Measurements from ENCODE around the gene NR1H4.
"Not testable (repeated sequence)": the region's sequence is repeated elsewhere in the genome, so short reads cannot be mapped to it uniquely, and the experiment has no call there.

The NR1H4 gene

DNA sequence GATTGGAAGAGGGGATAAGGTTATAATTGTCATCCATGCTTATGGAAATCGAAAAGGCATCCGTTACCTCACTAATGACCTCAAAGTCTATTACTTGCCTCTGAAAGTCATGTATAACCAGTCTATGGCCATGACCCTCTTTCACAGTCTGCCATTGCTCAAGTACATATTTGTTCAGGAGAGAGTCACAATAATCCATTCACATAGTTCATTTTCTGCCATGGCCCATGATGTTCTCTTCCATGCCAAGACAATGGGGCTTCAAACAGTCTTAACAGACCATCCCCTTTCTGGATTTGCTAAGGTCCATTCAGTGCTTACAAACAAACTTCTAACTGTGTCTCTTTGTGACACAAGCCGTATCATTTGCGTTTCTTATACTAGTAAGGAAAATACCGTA lies 105.3 kb downstream of the NR1H4 start:
- no peak overlapping the region for H3K4me3 Mint-ChIP-seq
- H3K27me3 Mint-ChIP-seq, result peaks cover 29% of the 10 kb centered on the region
- peaks cover 10% of the 10 kb centered on the region for H3K4me1 Mint-ChIP-seq
- no peaks in the 10 kb centered on the region for H3K9me3 Mint-ChIP-seq
- no peak overlapping the region for H3K27ac Mint-ChIP-seq
- H3K36me3 Mint-ChIP-seq, result no peaks in the 10 kb centered on the region
- CTCF ChIA-PET, result no interaction called here
- no peak for DNase-seq

DNA sequence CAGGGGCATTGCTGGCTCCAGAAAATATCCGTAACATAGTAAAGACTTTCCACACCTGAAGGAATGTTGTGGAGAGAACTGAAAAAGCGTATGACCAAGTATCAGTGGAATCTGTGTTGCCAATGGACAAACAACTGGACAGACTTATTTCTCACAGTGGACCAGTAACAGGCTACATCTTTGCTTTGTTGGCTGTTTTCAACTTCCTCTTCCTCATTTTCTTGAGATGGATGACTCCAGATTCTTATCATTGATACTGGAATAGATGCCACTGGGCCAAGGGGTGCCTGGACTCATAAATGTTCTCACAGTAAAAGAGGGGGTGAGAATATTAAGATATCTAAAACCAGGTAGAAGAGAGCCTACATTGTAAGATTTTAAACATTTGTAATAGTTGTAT lies 106.2 kb downstream of the NR1H4 start:
- Mint-ChIP-seq H3K36me3 (no peaks in the 10 kb centered on the region), H3K27ac (no peak overlapping the region), H3K9me3 (no peaks in the 10 kb centered on the region), H3K4me3 (no peak overlapping the region), H3K4me1 (peaks cover 2% of the 10 kb centered on the region), H3K27me3 (peaks cover 20% of the 10 kb centered on the region)
- CTCF ChIA-PET, result no interaction called here
- DNase-seq, result no peak

DNA sequence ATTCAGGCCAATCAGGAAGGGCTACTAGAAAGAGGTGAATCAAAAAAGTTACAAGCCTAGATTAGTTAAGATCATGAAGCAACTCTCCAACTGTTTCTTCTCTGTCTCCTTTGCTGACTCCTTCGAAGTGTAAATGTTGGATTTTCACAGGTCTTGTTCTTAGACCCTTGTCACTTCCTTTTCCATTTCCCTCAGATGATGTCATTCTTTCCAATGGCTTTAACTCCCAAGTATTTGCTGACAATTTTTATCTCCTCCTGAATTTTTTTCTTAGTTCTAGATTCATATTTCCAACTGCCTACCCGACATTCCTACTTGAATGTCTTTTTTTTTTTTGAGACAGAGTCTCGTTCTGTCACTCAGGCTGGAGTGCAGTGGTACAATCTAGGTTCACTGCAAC lies 110.6 kb downstream of the NR1H4 start:
- H3K27me3 Mint-ChIP-seq, result peaks cover 11% of the 10 kb centered on the region
- DNase-seq, result no peak
- H3K4me3 Mint-ChIP-seq, result no peak overlapping the region
- H3K27ac Mint-ChIP-seq, result no peak overlapping the region
- CTCF ChIA-PET, result no interaction called here
- H3K36me3 Mint-ChIP-seq, result no peaks in the 10 kb centered on the region
- peaks cover 9% of the 10 kb centered on the region for H3K9me3 Mint-ChIP-seq
- H3K4me1 Mint-ChIP-seq, result no peaks in the 10 kb centered on the region

DNA sequence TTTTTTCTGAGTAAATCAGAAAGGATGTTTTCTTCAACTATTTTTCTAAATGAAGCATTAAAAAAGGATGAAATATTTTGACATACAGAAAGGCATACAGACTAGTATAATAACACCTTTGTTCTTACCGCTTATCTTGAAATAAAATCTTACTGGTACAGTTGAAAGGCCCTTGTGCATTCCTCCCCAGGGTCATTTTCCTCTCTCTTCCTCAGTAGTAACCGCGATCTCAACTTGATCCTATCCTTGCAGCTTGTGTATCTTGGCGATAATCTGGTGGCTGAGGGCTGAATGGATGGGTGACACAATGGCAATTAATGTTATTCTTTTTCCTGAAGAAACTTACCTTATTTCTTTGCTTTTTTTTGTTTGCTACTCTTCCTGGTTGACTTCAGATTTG lies 118.3 kb downstream of the NR1H4 start:
- CTCF ChIA-PET, result no interaction called here
- Mint-ChIP-seq H3K4me1 (no peaks in the 10 kb centered on the region), H3K36me3 (no peaks in the 10 kb centered on the region), H3K27me3 (no peaks in the 10 kb centered on the region), H3K4me3 (no peak overlapping the region), H3K9me3 (peaks cover 3% of the 10 kb centered on the region), H3K27ac (no peak overlapping the region)
- no peak for DNase-seq

DNA sequence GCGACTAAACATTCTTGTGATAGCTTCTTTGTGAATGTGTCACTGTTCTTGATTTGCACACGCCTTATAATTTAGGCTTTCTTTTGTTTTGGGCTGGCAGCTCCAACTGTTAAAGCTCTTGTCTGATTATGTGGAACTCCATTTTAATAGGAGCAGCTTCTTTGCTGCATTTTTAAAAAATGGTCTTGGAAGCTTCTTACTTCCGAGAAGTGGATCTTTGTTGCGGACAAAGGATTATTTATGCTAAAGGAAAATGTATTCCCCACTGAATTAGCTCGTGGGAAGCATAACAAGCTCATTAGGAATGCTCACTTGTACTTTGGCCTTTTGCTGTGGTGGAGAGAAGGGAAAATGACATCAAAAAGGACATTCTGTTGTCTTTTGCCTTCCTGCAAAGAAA lies 119.8 kb downstream of the NR1H4 start:
- CTCF ChIA-PET, result no interaction called here
- Mint-ChIP-seq H3K27me3 (no peaks in the 10 kb centered on the region), H3K4me3 (no peak overlapping the region), H3K27ac (no peak overlapping the region), H3K4me1 (no peaks in the 10 kb centered on the region), H3K36me3 (no peaks in the 10 kb centered on the region), H3K9me3 (no peaks in the 10 kb centered on the region)
- DNase-seq, result no peak

DNA sequence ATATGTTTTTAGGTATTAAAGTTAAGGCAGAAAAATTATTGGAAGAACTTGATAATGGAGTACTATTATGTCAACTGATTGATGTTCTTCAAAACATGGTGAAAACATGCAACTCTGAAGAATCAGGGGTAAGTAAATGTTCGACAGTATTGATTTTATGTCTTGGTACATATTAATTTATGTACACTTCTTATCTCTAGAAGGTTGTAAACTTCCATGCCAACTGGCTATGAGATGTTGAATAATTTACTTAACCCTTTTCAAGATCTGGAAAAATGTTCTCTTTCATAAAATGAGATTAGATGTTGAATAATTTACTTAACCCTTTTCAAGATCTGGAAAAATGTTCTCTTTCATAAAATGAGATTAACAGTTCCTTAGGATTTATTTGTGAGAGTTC lies 128.0 kb downstream of the NR1H4 start:
- CTCF ChIA-PET, result no interaction called here
- DNase-seq, result no peak
- H3K27ac Mint-ChIP-seq, result no peak overlapping the region
- no peak overlapping the region for H3K4me3 Mint-ChIP-seq
- no peaks in the 10 kb centered on the region for H3K9me3 Mint-ChIP-seq
- H3K27me3 Mint-ChIP-seq, result peaks cover 4% of the 10 kb centered on the region
- no peaks in the 10 kb centered on the region for H3K4me1 Mint-ChIP-seq
- H3K36me3 Mint-ChIP-seq, result no peaks in the 10 kb centered on the region

DNA sequence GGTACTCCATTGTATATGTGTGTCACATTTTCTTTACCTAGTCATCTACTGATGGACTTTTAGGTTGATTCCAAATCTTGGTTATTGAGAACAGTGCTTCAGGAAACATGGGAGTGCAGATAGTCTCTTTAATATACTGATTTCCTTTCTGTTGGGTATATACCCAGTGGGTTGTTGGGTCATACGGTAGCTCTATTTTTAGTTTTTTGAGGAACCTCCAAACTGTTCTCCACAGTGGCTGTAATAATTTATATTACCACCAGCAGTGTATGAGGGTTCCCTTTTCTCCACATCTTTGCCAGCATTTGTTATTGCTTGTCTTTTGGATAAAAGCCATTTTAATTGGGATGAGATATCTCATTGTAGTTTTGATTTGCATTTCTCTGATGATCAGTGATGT lies 129.3 kb downstream of the NR1H4 start:
- not testable (repeated sequence) for H3K4me3 Mint-ChIP-seq, H3K36me3 Mint-ChIP-seq

DNA sequence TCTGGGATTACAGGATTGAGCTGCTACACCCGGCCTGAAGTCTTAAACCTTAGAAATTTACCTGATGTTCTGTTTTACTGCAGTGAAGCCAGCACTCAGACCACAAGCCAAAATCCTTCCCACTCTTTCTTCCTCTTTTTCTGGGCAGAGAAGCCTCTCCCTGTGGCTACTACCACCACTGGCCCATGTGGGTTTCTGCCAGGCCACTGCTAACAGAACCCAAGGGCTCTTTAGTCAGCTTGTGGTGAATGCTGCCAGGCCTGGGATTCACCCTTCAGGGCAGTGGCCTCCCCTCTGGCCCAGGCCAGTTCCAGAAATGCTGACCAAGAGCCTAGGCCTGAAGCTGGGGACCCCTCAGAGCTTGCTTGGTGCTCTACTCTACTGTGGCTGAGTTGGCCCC lies 135.1 kb downstream of the NR1H4 start:
- no peaks in the 10 kb centered on the region for H3K9me3 Mint-ChIP-seq
- no peak overlapping the region for H3K4me3 Mint-ChIP-seq
- CTCF ChIA-PET, result interaction anchor here (1.1 kb wide), 1 partner anchor 219 kb away, joined by 3 read pairs; no protein-coding TSS in a partner anchor
- H3K27ac Mint-ChIP-seq, result no peak overlapping the region
- H3K4me1 Mint-ChIP-seq, result no peaks in the 10 kb centered on the region
- H3K36me3 Mint-ChIP-seq, result no peaks in the 10 kb centered on the region
- DNase-seq, result no peak
- H3K27me3 Mint-ChIP-seq, result no peaks in the 10 kb centered on the region

More for the DNA sequence above, 129.3 kb downstream of the NR1H4 start:
- DNase-seq, H3K9me3 Mint-ChIP-seq, CTCF ChIA-PET, H3K27ac Mint-ChIP-seq, H3K4me1 Mint-ChIP-seq, H3K27me3 Mint-ChIP-seq: not testable (repeated sequence)

DNA sequence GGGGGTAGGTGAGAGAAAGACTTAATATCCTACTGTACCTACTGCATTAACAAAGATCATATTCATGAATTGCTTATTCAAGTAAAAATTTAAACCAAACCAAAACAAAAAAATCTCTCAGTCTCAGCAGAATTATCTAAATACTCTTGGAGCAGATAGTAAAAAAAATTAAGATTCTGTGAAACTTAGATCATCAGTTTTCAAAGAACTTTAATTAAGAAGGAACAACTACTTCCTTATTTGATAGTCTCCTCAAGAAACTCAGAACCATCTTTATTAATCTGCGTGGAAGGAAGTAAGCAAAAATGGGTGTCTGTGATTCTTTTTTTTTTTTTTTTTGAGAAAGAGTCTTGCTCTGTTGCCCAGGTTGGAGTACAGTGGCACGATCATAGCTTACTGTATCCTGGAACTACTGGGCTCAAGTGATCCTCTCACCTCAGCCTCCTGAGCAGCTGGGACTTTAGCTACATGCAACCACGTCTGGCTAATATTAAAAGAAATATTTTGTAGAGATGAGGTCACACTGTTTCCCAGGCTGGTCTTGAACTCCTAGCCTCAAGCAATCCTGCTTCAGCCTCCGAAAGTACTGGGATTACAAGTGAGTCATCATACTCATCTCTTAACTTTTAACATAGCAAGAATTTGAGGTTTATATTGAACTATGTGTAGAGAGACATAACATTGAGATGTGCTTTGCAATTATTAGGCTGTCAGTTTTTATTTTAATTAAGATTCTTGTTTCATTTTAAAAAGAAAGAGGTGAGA lies 137.2 kb downstream of the NR1H4 start:
- Mint-ChIP-seq H3K9me3 (no peaks in the 10 kb centered on the region), H3K4me1 (no peaks in the 10 kb centered on the region), H3K36me3 (no peaks in the 10 kb centered on the region), H3K4me3 (no peak overlapping the region), H3K27me3 (no peaks in the 10 kb centered on the region), H3K27ac (no peak overlapping the region)
- CTCF ChIA-PET, result no interaction called here
- DNase-seq, result no peak

DNA sequence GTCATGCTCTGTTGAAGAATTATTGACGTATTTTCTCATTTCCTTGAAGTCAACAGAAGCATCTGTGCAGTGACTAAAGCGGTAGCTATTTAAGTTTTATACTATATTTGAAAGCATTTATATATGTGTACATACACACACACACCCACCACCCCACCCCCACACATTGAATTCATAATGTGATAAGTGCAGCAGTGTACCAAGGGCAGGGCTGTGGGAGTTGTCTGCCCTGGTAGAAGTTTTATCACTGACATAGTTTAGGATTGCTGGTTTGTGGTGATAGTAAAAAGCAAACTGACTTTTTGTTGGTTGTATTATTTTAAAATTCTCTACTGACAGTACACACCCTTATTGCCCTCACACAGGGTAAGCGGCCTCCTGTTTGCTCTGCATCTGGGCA lies 138.9 kb downstream of the NR1H4 start:
- H3K27ac Mint-ChIP-seq, result no peak overlapping the region
- DNase-seq, result no peak
- H3K4me3 Mint-ChIP-seq, result no peak overlapping the region
- no peaks in the 10 kb centered on the region for H3K27me3 Mint-ChIP-seq
- no peaks in the 10 kb centered on the region for H3K9me3 Mint-ChIP-seq
- no peaks in the 10 kb centered on the region for H3K36me3 Mint-ChIP-seq
- CTCF ChIA-PET, result no interaction called here
- H3K4me1 Mint-ChIP-seq, result no peaks in the 10 kb centered on the region

Measured in activated naive CD4-positive, alpha-beta T cell treated with anti-CD3 and anti-CD28 coated beads, Interleukin-2, amount 10 ng/mL, durations not matched to agents 7 days and 5 days (primary cell).